AG04450 (cell line): ENCODE measurements around the gene ADAM12. TPM values are rescaled to one million over a fixed set of nuclear protein-coding genes. Genes with fewer than 3 reads are reported as not detected.

Experiments
- CTCF ChIA-PET: fragments of 300-600, 350-600 bp; formaldehyde crosslinking; extraction: SDS; loops from one replicate; lab custom pipeline; 2022; ENCODE audit warnings: antibody characterized with exemption, inconsistent platforms; lab: Charles Lee
- POLR2A ChIA-PET: fragments of 350-600 bp; formaldehyde crosslinking; extraction: SDS; loops from one replicate; lab custom pipeline; 2021; ENCODE audit warnings: antibody characterized with exemption, inconsistent platforms; lab: Yijun Ruan, JAX
- DNase-seq: peaks from one replicate; pipeline ENCODE4 v3.0.0-alpha.2; 2011; ENCODE audit warnings: low read depth, low spot score
- H3K27ac ChIP-seq: one replicate; pipeline ENCODE4 v1.5.1; 2012; ENCODE audit warnings: low read depth, low read length, control low read depth
- H3K27me3 ChIP-seq: one replicate; pipeline ENCODE4 v1.6.0; 2012; ENCODE audit warnings: low read length; ENCODE audit not compliant: control insufficient read depth, insufficient read depth
- H3K4me3 ChIP-seq: 2 replicates; pipeline ENCODE4 v1.5.1; 2011; ENCODE audit warnings: mild to moderate bottlenecking, low read depth, low read length, control low read depth
- H3K9me3 ChIP-seq: 2 replicates; pipeline ENCODE4 v1.5.1; 2012; ENCODE audit warnings: low read length; ENCODE audit not compliant: control insufficient read depth, insufficient read depth
- polyA plus RNA-seq: library from polyadenylated mRNA; depleted of rRNA; stranded (reverse); fragments of >200 nt; gene quantifications from 2 replicates; pipeline ENCODE4 v1.2.3, GENCODE V29; 2011
- TF ChIP-seq, protein P1 (sequence below): IDR thresholded peaks from 2 replicates; pipeline ENCODE4 v1.5.1; 2011; ENCODE audit warnings: low read depth, low read length, control low read depth, inconsistent platforms

Gene ADAM12
- polyA plus RNA-seq, 1 experiment = 8.0 TPM

DNA sequence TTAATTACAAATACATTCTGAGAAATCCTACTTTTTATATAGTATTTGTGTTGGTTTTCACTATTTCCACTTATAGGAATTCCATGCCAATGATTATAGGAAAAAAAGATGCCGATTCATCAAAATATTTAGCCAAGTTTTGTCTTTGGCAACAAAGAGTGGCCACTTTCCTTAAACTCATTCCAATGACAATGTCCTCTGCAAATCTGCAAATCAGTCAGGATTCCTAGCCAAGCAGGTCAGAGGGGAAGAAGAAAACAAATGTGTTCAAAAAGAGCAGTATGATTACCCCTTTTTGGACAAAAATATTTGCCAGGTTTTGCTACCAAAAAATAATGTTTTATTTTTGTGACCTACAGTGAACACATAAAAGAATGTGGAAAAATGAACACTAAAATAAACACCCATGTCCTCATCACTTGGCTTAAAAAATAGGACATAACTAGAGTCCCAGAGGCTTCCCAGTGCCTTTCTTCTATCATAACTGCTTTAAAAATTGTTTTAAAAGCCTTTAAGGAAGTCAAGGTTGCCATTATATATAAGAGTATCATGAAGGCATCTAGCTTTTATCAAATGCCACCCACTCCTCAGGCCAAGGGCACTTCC lies 125.9 kb downstream of the ADAM12 start:
- H3K4me3 ChIP-seq = no peak overlapping the region
- H3K27ac ChIP-seq = no peak overlapping the region
- peaks cover 13% of the 10 kb centered on the region for H3K9me3 ChIP-seq
- no peaks in the 10 kb centered on the region for H3K27me3 ChIP-seq
- TF ChIP-seq, protein P1, sequence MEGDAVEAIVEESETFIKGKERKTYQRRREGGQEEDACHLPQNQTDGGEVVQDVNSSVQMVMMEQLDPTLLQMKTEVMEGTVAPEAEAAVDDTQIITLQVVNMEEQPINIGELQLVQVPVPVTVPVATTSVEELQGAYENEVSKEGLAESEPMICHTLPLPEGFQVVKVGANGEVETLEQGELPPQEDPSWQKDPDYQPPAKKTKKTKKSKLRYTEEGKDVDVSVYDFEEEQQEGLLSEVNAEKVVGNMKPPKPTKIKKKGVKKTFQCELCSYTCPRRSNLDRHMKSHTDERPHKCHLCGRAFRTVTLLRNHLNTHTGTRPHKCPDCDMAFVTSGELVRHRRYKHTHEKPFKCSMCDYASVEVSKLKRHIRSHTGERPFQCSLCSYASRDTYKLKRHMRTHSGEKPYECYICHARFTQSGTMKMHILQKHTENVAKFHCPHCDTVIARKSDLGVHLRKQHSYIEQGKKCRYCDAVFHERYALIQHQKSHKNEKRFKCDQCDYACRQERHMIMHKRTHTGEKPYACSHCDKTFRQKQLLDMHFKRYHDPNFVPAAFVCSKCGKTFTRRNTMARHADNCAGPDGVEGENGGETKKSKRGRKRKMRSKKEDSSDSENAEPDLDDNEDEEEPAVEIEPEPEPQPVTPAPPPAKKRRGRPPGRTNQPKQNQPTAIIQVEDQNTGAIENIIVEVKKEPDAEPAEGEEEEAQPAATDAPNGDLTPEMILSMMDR = no peak
- no peak for DNase-seq
- POLR2A ChIA-PET = no interaction called here
- CTCF ChIA-PET = no interaction called here

DNA sequence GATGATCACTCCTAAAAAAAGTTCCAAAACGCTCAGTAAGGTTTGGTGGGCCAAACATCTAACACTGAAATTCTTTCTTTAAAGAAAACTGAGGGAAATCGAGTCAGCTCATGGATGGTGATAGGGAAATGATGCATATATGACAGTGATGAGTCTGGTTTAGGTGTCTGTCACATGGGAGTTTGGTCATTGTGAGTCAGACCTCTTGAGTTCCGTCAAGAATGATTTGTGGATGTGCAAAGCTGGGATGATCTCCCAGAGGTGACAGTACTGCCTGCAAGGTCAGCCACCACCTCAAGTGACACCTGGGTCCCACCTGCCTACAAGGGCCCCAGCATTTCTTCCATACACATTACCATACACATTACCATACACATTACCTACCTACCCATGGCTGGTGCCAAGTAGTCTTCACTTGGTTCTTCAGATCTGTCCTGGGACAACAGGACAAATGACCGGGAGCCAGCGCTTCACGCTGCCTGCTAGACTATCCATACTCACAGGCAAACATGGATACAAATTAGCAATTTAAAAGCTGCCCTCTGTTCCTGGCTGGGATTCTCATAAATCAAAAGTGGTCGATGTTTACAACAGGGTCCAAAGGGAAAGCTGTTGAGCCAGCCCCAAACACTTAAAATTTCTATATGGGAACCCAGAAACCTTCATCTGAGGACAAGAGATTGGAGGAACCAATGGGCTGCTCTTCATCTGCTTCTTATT lies 128.4 kb downstream of the ADAM12 start:
- POLR2A ChIA-PET = no interaction called here
- Histone ChIP-seq H3K27me3 (no peaks in the 10 kb centered on the region), H3K9me3 (no peaks in the 10 kb centered on the region; the same call in 1 of the 2 replicates), H3K4me3 (no peak overlapping the region), H3K27ac (no peak overlapping the region)
- TF ChIP-seq, protein P1 = no peak
- CTCF ChIA-PET = no interaction called here
- DNase-seq = no peak

DNA sequence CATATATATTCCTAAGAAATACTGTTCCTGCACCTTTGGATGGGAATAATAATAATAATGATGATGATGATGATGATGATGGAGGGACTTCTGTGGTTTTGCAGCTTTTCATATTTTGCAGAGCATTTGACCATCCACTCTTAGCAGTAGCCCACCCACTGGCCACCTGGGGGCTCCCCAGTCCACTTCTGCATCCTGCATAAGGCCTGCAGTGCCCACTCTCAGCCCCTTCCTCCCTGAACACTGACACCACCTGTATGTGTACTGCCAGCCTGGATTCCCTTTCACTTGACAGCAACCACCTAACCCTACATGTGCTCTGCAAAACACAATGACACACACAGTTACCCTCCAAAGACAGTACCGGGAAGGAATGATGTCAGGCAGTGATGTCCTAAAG lies 131.4 kb downstream of the ADAM12 start:
- CTCF ChIA-PET = no interaction called here
- Histone ChIP-seq H3K9me3 (peaks cover under 1% of the 10 kb centered on the region; the same call in 1 of the 2 replicates), H3K27ac (no peak overlapping the region), H3K4me3 (no peak overlapping the region), H3K27me3 (no peaks in the 10 kb centered on the region)
- TF ChIP-seq, protein P1 = no peak
- POLR2A ChIA-PET = no interaction called here
- DNase-seq = no peak

DNA sequence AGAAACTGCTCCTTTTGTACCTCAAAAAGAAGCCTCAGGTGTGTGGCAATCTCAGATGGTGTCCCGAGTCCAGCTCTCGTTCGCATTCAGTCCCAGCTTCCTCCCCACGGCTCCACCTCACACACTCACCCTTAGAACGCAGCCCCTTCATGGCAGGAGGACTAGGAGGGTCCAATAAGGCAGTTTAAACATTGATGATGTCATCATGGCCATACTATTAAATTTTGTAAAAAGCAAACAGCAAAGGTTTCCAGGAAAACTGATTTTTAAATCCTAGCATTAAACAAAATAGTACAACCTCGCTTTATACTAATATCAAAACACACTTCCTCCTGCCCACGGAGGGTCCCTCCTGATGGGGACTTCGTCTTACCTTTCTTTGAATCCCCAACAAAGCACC lies 133.0 kb downstream of the ADAM12 start:
- Histone ChIP-seq H3K4me3 (no peak overlapping the region), H3K9me3 (peaks cover 8% of the 10 kb centered on the region), H3K27me3 (no peaks in the 10 kb centered on the region), H3K27ac (no peak overlapping the region)
- TF ChIP-seq, protein P1 = no peak
- ChIA-PET CTCF (no interaction called here), POLR2A (no interaction called here)
- DNase-seq = no peak

DNA sequence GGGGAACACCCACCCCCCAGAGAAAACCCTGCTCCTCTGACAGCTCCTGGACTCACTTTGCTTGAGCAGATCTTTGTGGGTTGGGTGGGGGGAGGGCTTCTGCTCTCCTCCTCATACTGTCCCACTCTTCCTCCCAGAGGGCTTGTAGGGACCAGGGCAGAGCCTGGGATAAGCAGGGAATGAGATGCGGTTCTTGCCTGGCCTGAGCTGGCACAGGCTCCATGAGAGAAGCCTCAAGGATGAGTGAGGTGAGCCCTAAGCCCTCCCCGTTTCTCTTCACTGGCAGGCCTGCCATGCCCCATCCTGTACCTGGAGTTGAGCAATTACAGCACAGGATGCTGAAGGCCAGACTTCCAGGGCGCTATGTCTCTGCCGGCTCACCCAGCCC lies 134.7 kb downstream of the ADAM12 start:
- Histone ChIP-seq H3K9me3 (peaks cover 8% of the 10 kb centered on the region), H3K4me3 (no peak overlapping the region), H3K27ac (peak overlapping the region; percentile 87), H3K27me3 (no peaks in the 10 kb centered on the region)
- ChIA-PET POLR2A (interaction anchor here (0.6 to 1.6 kb wide), 11 partner anchors 11 to 1091 kb away, joined by 3 to 8 read pairs (median 3); no protein-coding TSS in a partner anchor), CTCF (interaction anchor here (0.6 to 1.2 kb wide), 4 partner anchors 114 to 272 kb away, joined by 3 to 10 read pairs (median 4); no protein-coding TSS in a partner anchor)
- DNase-seq = no peak
- TF ChIP-seq, protein P1 = no peak
